Liver (tissue), 3 donors: ENCODE measurements around the gene MUS81.

Experiments
- ATF3 ChIP-seq: IDR thresholded peaks from 2 replicates; pipeline ENCODE4 v1.6.1; 2016; ENCODE audit warnings: antibody characterized with exemption
- FOXA1 ChIP-seq: IDR thresholded peaks from 2 replicates; pipeline ENCODE4 v1.6.1; 2016; ENCODE audit warnings: antibody characterized with exemption
- GABPA ChIP-seq, 2 donors: IDR thresholded peaks in 1 of 2; conservative IDR thresholded peaks in 1 of 2; 2 replicates each; pipeline ENCODE4 v1.6.1; 2016; ENCODE audit warnings: antibody characterized with exemption in 2 of 2, mild to moderate bottlenecking in 1 of 2, moderate library complexity in 1 of 2
- NR2F2 ChIP-seq: IDR thresholded peaks from 2 replicates; pipeline ENCODE4 v1.6.1; 2016; ENCODE audit warnings: antibody characterized with exemption
- RAD21 ChIP-seq, 2 donors: IDR thresholded peaks; 2 replicates each; pipeline ENCODE4 v1.6.1; 2016; ENCODE audit warnings: antibody characterized with exemption in 2 of 2, mild to moderate bottlenecking in 2 of 2
- RXRA ChIP-seq, 2 donors: IDR thresholded peaks; 2 replicates each; pipeline ENCODE4 v1.6.1; 2017 to 2018; ENCODE audit warnings: antibody characterized with exemption in 2 of 2, mild to moderate bottlenecking in 1 of 2
- SP1 ChIP-seq: IDR thresholded peaks from 2 replicates; pipeline ENCODE4 v1.6.1; 2018; ENCODE audit warnings: antibody characterized with exemption, mild to moderate bottlenecking
- TAF1 ChIP-seq: conservative IDR thresholded peaks from 2 replicates; pipeline ENCODE4 v1.6.1; 2016; ENCODE audit warnings: antibody characterized with exemption, mild to moderate bottlenecking
- YY1 ChIP-seq: IDR thresholded peaks from 2 replicates; pipeline ENCODE4 v1.6.1; 2016; ENCODE audit warnings: antibody characterized with exemption, mild to moderate bottlenecking
- ZBTB33 ChIP-seq: IDR thresholded peaks from 2 replicates; pipeline ENCODE4 v1.6.1; 2016; ENCODE audit warnings: antibody characterized with exemption
- TF ChIP-seq, protein P1 (sequence below): fragments of 150-350 bp; IDR thresholded peaks from 2 replicates; pipeline ENCODE4 v1.5.1; 2017; ENCODE audit warnings: improper control_type of control experiment, low read depth, low read length; ENCODE audit not compliant: missing input control
- TF ChIP-seq, protein P2 (sequence below): IDR thresholded peaks from 2 replicates; pipeline ENCODE4 v1.6.1; 2016; ENCODE audit warnings: antibody characterized with exemption, mild to moderate bottlenecking
- donor health status: healthy.
- donor health status: healthy.

DNA sequence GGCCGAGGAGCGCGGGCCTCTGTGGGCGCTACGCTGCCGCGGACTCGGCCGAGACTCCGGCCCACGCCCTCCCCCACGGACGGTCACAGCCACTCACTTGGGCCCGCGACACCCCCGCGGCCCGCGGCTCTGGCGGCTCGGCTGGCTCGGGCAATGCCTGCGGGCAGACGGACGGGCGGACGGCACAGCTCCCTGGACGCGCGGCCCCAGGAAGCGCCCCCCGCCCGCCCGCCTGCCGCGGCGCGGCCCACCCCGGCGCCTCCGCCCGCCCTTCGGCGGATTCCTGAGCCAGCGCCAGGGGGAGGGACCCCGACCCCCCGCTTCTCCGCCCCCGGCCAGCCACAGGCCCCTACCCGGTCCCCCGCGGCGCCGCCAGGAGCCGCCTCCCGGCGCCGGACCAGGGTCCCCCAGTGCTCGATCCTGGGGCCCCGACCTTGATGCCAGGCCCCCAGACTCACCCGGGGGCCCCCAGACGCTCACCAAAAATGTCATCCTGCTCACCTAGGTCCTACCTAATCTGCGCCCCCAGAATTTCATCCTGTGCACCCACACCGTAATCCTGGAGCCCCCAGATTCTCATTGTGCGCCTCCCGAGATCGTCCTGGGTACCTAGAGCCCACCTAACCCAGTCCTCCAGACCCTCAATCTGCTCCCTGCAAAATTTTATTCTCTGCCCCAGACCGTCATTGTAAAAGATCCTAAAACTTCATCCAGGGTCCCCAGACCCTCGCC, 12.5 kb downstream of the MUS81 start, which contains the start of gene EFEMP2:
- TF ChIP-seq TAF1, result no peak
- TF ChIP-seq RXRA (IDR thresholded peaks at IDR 0.05), result no peak
- no peak for TF ChIP-seq YY1
- TF ChIP-seq, protein P1, sequence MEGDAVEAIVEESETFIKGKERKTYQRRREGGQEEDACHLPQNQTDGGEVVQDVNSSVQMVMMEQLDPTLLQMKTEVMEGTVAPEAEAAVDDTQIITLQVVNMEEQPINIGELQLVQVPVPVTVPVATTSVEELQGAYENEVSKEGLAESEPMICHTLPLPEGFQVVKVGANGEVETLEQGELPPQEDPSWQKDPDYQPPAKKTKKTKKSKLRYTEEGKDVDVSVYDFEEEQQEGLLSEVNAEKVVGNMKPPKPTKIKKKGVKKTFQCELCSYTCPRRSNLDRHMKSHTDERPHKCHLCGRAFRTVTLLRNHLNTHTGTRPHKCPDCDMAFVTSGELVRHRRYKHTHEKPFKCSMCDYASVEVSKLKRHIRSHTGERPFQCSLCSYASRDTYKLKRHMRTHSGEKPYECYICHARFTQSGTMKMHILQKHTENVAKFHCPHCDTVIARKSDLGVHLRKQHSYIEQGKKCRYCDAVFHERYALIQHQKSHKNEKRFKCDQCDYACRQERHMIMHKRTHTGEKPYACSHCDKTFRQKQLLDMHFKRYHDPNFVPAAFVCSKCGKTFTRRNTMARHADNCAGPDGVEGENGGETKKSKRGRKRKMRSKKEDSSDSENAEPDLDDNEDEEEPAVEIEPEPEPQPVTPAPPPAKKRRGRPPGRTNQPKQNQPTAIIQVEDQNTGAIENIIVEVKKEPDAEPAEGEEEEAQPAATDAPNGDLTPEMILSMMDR, result no peak
- no peak for TF ChIP-seq SP1
- TF ChIP-seq, protein P2, sequence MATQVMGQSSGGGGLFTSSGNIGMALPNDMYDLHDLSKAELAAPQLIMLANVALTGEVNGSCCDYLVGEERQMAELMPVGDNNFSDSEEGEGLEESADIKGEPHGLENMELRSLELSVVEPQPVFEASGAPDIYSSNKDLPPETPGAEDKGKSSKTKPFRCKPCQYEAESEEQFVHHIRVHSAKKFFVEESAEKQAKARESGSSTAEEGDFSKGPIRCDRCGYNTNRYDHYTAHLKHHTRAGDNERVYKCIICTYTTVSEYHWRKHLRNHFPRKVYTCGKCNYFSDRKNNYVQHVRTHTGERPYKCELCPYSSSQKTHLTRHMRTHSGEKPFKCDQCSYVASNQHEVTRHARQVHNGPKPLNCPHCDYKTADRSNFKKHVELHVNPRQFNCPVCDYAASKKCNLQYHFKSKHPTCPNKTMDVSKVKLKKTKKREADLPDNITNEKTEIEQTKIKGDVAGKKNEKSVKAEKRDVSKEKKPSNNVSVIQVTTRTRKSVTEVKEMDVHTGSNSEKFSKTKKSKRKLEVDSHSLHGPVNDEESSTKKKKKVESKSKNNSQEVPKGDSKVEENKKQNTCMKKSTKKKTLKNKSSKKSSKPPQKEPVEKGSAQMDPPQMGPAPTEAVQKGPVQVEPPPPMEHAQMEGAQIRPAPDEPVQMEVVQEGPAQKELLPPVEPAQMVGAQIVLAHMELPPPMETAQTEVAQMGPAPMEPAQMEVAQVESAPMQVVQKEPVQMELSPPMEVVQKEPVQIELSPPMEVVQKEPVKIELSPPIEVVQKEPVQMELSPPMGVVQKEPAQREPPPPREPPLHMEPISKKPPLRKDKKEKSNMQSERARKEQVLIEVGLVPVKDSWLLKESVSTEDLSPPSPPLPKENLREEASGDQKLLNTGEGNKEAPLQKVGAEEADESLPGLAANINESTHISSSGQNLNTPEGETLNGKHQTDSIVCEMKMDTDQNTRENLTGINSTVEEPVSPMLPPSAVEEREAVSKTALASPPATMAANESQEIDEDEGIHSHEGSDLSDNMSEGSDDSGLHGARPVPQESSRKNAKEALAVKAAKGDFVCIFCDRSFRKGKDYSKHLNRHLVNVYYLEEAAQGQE, result no peak
- no peak for TF ChIP-seq RAD21 (IDR thresholded peaks at IDR 0.05)
- no peak for TF ChIP-seq ZBTB33
- TF ChIP-seq GABPA (IDR thresholded peaks at IDR 0.05 in 1 of 2, conservative IDR thresholded peaks at IDR 0.05 in 1 of 2), result no peak
- TF ChIP-seq FOXA1, result no peak
- TF ChIP-seq NR2F2, result no peak
- TF ChIP-seq ATF3, result no peak
